ENCODE measurements around the gene DLEC1. TPM values are rescaled to one million over a fixed set of nuclear protein-coding genes. Genes with fewer than 3 reads are reported as not detected.

The DLEC1 gene
- total RNA-seq, 1 donor from 2014 or later, result 0.42 TPM

DNA sequence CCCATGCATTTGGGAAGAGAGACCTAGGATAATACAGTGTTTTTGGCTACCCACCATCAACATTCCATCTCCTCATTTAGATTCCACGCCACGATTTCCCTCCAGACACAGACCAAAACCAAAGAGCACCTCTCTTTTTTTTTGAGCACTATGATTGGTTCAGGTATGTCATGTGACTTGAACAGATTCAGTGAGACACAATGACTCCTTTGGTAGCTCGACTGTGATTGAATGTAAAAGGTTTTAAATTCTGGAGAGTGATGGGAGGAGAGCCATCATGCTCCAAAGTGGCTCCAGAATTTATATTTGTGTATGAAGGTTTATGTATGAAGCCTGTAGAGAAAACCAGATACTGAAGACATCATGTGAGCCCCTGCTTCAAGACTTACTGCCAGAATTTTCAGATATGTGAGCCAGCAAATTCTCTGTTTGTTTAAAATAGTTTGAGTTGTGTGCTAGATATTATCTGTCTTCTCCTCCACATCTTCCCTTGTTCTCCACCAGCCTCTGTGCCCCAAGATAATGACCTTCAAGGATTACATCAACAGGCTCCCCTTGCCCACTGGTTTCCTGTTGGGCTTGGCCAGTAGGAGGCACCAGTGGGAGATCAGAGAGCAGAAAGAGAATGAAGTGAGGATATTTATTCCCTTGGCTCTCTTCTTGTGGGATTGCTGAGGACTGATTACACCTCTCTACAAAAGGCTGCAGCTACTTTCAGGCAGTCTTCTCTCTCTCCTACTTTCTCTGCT lies 111.9 kb downstream of the DLEC1 start:
- Mint-ChIP-seq H3K36me3 (ENCODE audit: unreplicated experiment) (peaks cover 9% of the 10 kb centered on the region), H3K4me3 (ENCODE audit: unreplicated experiment) (no peak overlapping the region), H3K27me3 (ENCODE audit: unreplicated experiment) (peaks cover 4% of the 10 kb centered on the region), H3K9me3 (ENCODE audit: unreplicated experiment) (peaks cover 4% of the 10 kb centered on the region), H3K4me1 (ENCODE audit: low read depth, unreplicated experiment) (no peaks in the 10 kb centered on the region), H3K27ac (ENCODE audit: unreplicated experiment) (no peak overlapping the region)
- TF ChIP-seq, protein P1, sequence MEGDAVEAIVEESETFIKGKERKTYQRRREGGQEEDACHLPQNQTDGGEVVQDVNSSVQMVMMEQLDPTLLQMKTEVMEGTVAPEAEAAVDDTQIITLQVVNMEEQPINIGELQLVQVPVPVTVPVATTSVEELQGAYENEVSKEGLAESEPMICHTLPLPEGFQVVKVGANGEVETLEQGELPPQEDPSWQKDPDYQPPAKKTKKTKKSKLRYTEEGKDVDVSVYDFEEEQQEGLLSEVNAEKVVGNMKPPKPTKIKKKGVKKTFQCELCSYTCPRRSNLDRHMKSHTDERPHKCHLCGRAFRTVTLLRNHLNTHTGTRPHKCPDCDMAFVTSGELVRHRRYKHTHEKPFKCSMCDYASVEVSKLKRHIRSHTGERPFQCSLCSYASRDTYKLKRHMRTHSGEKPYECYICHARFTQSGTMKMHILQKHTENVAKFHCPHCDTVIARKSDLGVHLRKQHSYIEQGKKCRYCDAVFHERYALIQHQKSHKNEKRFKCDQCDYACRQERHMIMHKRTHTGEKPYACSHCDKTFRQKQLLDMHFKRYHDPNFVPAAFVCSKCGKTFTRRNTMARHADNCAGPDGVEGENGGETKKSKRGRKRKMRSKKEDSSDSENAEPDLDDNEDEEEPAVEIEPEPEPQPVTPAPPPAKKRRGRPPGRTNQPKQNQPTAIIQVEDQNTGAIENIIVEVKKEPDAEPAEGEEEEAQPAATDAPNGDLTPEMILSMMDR (IDR thresholded peaks at IDR 0.05; ENCODE audit: partially characterized antibody, unreplicated experiment), result no peak
- no peak for DNase-seq

DNA sequence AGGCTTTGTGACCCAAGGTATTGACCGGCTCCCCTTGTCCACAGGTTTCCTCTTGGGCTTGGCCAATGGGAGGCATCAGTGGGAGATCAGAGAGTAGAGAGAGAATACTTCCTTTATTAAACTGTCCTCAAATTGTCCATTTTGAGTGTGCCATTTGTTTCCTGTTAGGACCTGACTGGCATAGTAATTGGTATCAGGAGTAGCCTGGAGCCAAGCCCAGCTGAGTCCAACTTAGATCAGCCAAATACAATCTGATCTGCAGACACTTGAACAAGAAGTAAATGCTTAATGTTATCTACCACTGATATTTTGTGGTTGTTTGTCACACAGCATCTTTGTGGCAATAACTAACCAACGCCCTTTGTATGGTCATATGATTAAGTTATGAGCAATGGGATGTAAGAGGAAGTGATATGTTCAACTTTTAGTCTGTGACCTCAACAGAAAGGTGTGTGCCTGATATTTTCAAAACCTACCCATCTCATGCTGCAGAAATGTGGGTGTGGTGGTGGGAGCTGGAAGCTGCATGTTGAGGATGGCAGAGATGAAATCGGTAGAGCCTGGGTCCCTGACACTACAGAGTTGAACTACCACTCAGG lies 112.8 kb downstream of the DLEC1 start:
- Mint-ChIP-seq H3K9me3 (ENCODE audit: unreplicated experiment) (peaks cover 4% of the 10 kb centered on the region), H3K4me3 (ENCODE audit: unreplicated experiment) (no peak overlapping the region), H3K27me3 (ENCODE audit: unreplicated experiment) (peaks cover 4% of the 10 kb centered on the region), H3K36me3 (ENCODE audit: unreplicated experiment) (peaks cover 1% of the 10 kb centered on the region), H3K4me1 (ENCODE audit: low read depth, unreplicated experiment) (no peaks in the 10 kb centered on the region), H3K27ac (ENCODE audit: unreplicated experiment) (no peak overlapping the region)
- no peak for DNase-seq
- TF ChIP-seq, protein P1 (IDR thresholded peaks at IDR 0.05; ENCODE audit: partially characterized antibody, unreplicated experiment), result no peak

DNA sequence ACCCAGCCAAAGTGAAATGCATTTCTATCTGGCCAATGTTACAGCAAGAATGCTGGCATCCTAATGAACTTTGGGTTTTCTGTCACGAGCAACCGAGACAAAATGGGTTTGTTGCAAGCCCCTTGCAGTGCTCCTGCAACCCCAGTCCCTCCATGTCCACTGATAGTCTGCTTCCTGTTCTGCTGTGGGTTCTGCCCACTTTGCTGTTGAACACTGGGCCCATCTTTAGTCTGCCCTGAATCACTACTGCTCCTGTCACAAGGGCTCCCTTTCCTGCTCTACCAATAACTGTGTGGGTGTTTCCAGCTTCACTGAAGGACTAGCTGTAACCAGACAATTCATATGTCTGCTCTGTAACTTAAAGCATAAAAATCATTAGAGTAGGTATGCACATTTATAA lies 113.6 kb downstream of the DLEC1 start:
- Mint-ChIP-seq H3K27ac (ENCODE audit: unreplicated experiment) (no peak overlapping the region), H3K27me3 (ENCODE audit: unreplicated experiment) (peaks cover 4% of the 10 kb centered on the region), H3K36me3 (ENCODE audit: unreplicated experiment) (no peaks in the 10 kb centered on the region), H3K4me3 (ENCODE audit: unreplicated experiment) (no peak overlapping the region), H3K9me3 (ENCODE audit: unreplicated experiment) (peaks cover 4% of the 10 kb centered on the region), H3K4me1 (ENCODE audit: low read depth, unreplicated experiment) (no peaks in the 10 kb centered on the region)
- TF ChIP-seq, protein P1 (IDR thresholded peaks at IDR 0.05; ENCODE audit: partially characterized antibody, unreplicated experiment), result no peak
- no peak for DNase-seq

DNA sequence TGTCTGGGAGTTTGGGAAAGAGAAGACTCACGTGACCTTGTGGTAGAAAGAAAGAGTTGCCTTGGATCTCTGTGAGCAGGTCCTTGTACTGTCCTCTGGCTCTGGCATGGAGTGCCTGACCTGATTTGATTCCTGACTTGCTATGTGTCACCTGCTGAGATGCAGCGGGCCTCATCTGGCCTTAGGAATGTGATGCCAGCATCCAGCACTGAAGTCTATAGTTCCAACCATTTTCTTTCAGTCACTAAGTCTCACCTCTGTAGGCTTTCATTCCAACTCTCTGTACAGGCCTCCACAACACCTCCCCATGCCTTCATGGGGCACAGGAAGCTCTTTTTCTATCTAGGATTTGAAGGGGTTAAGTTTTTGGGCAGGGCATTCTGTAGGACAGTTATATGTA lies 114.2 kb downstream of the DLEC1 start:
- peaks cover 4% of the 10 kb centered on the region for H3K27me3 Mint-ChIP-seq (ENCODE audit: unreplicated experiment)
- TF ChIP-seq, protein P1 (IDR thresholded peaks at IDR 0.05; ENCODE audit: partially characterized antibody, unreplicated experiment), result no peak
- H3K4me1 Mint-ChIP-seq (ENCODE audit: low read depth, unreplicated experiment), result no peaks in the 10 kb centered on the region
- H3K27ac Mint-ChIP-seq (ENCODE audit: unreplicated experiment), result no peak overlapping the region
- peaks cover 4% of the 10 kb centered on the region for H3K9me3 Mint-ChIP-seq (ENCODE audit: unreplicated experiment)
- no peak for DNase-seq
- no peaks in the 10 kb centered on the region for H3K36me3 Mint-ChIP-seq (ENCODE audit: unreplicated experiment)
- no peak overlapping the region for H3K4me3 Mint-ChIP-seq (ENCODE audit: unreplicated experiment)

DNA sequence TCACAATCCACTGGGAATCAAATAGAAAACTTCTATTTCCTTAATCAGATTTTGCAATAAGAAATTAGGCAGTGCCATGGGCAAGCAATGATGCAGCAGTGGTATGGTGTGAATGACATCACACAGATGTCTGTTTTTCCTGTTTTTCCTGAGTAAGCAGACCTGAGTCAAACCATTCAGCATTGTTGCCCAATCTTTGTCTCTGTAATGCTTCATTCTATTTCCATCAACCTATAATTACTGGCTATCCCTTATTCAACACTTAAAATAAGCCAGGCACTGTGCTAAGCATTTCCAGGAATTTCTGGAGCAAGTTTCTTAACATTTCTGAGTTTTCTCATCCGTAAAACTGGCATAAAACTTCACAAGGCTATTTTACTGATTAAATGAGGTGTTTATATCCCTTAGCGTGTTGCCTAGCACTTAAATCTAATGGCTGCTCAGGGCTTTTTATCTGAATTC lies 115.1 kb downstream of the DLEC1 start:
- DNase-seq, result no peak
- H3K27ac Mint-ChIP-seq (ENCODE audit: unreplicated experiment), result no peak overlapping the region
- TF ChIP-seq, protein P1 (IDR thresholded peaks at IDR 0.05; ENCODE audit: partially characterized antibody, unreplicated experiment), result no peak
- no peaks in the 10 kb centered on the region for H3K4me1 Mint-ChIP-seq (ENCODE audit: low read depth, unreplicated experiment)
- peaks cover 4% of the 10 kb centered on the region for H3K9me3 Mint-ChIP-seq (ENCODE audit: unreplicated experiment)
- no peak overlapping the region for H3K4me3 Mint-ChIP-seq (ENCODE audit: unreplicated experiment)
- H3K36me3 Mint-ChIP-seq (ENCODE audit: unreplicated experiment), result no peaks in the 10 kb centered on the region
- H3K27me3 Mint-ChIP-seq (ENCODE audit: unreplicated experiment), result peaks cover 4% of the 10 kb centered on the region

Data from glutamatergic neuron (in vitro differentiated cells).